Activated naive CD8-positive, alpha-beta T cell treated with anti-CD3 and anti-CD28 coated beads, Interleukin-2, amount 50 U/mL, for 24 hours (primary cell): ENCODE data around the gene HOXA2.
A peak's percentile ranks its signal among the peaks of the same experiment; 100 is the strongest.

Source experiments
- ATAC-seq: fragments of 150-1000 bp; cut with Tn5 transposase; one replicate; pipeline ENCODE4 v1.10.0; 2021
- DNase-seq: peaks from one replicate; pipeline ENCODE4 v3.0.0; 2021
- H3K27ac Mint-ChIP-seq: one replicate; pipeline ENCODE4 v1.8.0; 2021; ENCODE audit warnings: mild to moderate bottlenecking, mixed read lengths
- H3K27me3 Mint-ChIP-seq: one replicate; pipeline ENCODE4 v1.8.0; 2021; ENCODE audit warnings: mixed read lengths
- H3K36me3 Mint-ChIP-seq: one replicate; pipeline ENCODE4 v1.8.0; 2021; ENCODE audit warnings: low read depth, mixed read lengths
- H3K4me1 Mint-ChIP-seq: one replicate; pipeline ENCODE4 v1.8.0; 2021; ENCODE audit warnings: mixed read lengths
- H3K4me3 Mint-ChIP-seq: one replicate; pipeline ENCODE4 v1.8.0; 2021; ENCODE audit warnings: mild to moderate bottlenecking, moderate library complexity, mixed read lengths
- H3K9me3 Mint-ChIP-seq: one replicate; pipeline ENCODE4 v1.8.0; 2021; ENCODE audit warnings: mixed read lengths

HOXA2 gene

DNA sequence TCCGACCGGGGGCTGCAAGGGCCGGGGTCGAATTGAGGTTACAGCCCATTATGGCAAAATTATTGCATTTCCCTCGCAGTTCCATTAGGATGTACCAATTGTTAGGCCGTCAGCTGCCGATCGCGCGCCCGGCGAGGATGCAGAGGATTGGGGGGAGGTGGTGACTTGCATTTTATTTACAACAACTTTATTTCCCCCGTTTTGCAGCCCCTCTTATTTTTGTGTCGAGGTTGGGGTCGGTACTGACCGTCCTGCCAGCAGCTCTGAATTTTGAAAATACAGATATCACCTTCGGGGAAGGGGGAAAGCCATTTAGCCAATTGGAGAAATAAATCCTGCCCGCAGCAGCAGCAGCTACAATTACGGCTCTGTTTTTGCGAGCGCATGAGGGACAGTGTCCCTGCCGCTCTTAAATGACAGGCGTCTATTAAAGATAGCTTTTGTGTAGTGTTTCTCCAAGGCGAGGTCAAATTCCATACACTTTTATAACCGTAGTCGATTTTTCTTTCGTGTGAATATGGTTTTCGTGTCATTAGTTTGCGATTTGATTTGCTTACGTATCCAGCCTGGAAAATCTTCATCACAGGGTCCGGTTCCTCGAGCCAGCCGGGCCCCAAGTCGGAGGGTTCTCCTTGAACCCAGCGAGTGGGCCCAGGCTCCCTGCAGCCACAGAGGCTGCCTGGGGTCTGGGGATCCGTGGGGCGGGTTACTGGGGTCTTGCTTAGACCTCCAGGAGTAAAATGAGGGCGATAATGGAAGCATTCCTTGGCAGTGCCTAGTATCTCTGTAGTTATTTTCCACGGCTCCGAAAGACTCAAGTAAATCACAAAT is 41.7 kb upstream of the HOXA2 start:
- Mint-ChIP-seq H3K9me3 (no peaks in the 10 kb centered on the region), H3K36me3 (no peaks in the 10 kb centered on the region), H3K27ac (no peak overlapping the region), H3K4me3 (no peak overlapping the region), H3K4me1 (peaks cover 8% of the 10 kb centered on the region), H3K27me3 (peaks cover 48% of the 10 kb centered on the region)
- DNase-seq = no peak
- ATAC-seq = no peak

- Mint-ChIP-seq H3K36me3 (no peaks in the 10 kb centered on the region), H3K4me1 (peaks cover 5% of the 10 kb centered on the region), H3K9me3 (no peaks in the 10 kb centered on the region), H3K27me3 (peaks cover 47% of the 10 kb centered on the region), H3K4me3 (no peak within 1 kb of the TSS), H3K27ac (no peak within 1 kb of the TSS)
- ATAC-seq = no peak
- DNase-seq = no peak
Observed at GRCh38 chr7:27143023-27143949, 40.8 kb upstream of the HOXA2 start, which contains the start of gene HOXA5. Gene HOXA5 (minus strand): TSS chr7:27143681. CDS start chr7:27143607, 74 bp downstream.

- H3K4me3 Mint-ChIP-seq = no peak overlapping the region
- H3K27ac Mint-ChIP-seq = no peak overlapping the region
- DNase-seq = no peak
- no peaks in the 10 kb centered on the region for H3K36me3 Mint-ChIP-seq
- peaks cover 50% of the 10 kb centered on the region for H3K27me3 Mint-ChIP-seq
- ATAC-seq = no peak
- H3K4me1 Mint-ChIP-seq = peaks cover 2% of the 10 kb centered on the region
- H3K9me3 Mint-ChIP-seq = no peaks in the 10 kb centered on the region
Observed at GRCh38 chr7:27142580-27143022, 40.1 kb upstream of the HOXA2 start.

- Mint-ChIP-seq H3K9me3 (no peaks in the 10 kb centered on the region), H3K36me3 (no peaks in the 10 kb centered on the region), H3K4me1 (peaks cover 4% of the 10 kb centered on the region), H3K27me3 (peaks cover 49% of the 10 kb centered on the region), H3K27ac (no peak overlapping the region), H3K4me3 (no peak overlapping the region)
- ATAC-seq (no peak), DNase-seq (no peak)
Observed at GRCh38 chr7:27141923-27142579, 39.6 kb upstream of the HOXA2 start.

GRCh38 chr7:27141137-27141922 is 38.8 kb upstream of the HOXA2 start:
- Mint-ChIP-seq H3K4me1 (peaks cover 4% of the 10 kb centered on the region), H3K27ac (no peak overlapping the region), H3K27me3 (peaks cover 47% of the 10 kb centered on the region), H3K4me3 (no peak overlapping the region), H3K9me3 (no peaks in the 10 kb centered on the region), H3K36me3 (no peaks in the 10 kb centered on the region)
- no peak for ATAC-seq
- DNase-seq = no peak

- no peak for ATAC-seq
- Mint-ChIP-seq H3K27ac (no peak overlapping the region), H3K9me3 (no peaks in the 10 kb centered on the region), H3K27me3 (peaks cover 52% of the 10 kb centered on the region), H3K36me3 (no peaks in the 10 kb centered on the region), H3K4me1 (peaks cover 11% of the 10 kb centered on the region), H3K4me3 (no peak overlapping the region)
- no peak for DNase-seq
Observed at GRCh38 chr7:27140126-27140857, 37.8 kb upstream of the HOXA2 start.

DNA sequence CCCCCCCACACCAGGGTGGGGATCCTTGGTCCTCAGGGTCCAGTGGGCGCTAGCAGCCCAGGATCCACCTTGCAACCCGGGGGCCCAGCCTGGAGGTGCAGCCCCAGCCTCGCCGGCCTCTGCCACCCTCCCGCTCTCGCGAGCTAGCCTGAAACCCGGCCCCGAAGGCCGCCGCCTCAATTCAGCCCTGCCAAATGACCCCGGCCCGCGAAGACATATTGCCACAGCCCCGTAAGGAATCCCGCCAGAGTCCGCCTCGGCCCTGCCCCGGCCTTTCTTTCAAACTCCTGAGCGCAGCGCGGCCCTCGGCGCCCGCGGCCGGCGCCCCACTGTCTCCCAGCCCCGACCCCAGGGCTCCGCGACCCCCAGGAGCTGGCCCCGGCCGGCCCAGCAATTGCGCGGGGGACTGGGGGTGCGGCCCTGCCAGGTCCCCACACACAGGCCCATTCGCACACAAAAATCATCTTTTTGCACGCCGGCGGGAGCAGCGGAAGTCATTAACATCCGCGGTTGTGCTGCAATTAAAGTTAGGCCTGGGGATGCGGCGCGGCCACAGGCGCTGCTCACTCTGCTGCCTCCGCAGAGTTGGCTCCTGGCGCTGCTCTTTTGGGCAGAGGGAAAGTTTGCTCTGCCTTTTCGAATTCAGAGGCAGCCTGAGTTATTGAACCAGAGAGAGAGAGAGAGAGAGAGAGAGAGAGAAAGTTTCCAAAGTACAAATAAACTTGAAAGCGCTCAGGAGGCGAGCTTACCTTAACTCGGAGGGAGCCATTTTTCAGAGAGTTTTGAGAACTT is 37.0 kb upstream of the HOXA2 start:
- Mint-ChIP-seq H3K27ac (no peak overlapping the region), H3K27me3 (peaks cover 49% of the 10 kb centered on the region), H3K36me3 (no peaks in the 10 kb centered on the region), H3K4me1 (peaks cover 19% of the 10 kb centered on the region), H3K4me3 (no peak overlapping the region), H3K9me3 (no peaks in the 10 kb centered on the region)
- ATAC-seq (no peak), DNase-seq (no peak)

GRCh38 chr7:27138985-27139333 is 36.5 kb upstream of the HOXA2 start:
- H3K9me3 Mint-ChIP-seq = no peaks in the 10 kb centered on the region
- peaks cover 48% of the 10 kb centered on the region for H3K27me3 Mint-ChIP-seq
- H3K27ac Mint-ChIP-seq = no peak overlapping the region
- H3K36me3 Mint-ChIP-seq = no peaks in the 10 kb centered on the region
- peaks cover 24% of the 10 kb centered on the region for H3K4me1 Mint-ChIP-seq
- no peak for DNase-seq
- ATAC-seq = no peak
- H3K4me3 Mint-ChIP-seq = no peak overlapping the region

DNA sequence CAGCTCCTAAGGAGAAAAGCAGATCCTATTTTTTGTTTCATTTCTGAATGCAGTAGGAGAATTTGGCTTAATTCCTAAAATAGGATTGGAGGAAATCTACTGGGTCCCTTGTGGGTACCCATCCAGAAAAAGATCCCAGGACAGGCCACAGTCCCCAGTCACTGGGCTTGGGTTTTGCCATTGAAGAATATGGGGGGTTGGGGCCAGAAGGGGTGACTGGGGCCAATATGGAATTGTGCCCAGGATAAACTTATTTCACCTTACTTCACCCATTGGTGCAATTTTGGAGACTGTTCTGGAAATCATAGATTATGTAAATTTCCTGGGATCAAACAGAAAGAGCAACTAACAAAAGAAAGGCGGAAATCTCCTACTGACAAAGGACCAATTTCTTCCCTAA is 36.0 kb upstream of the HOXA2 start:
- no peak overlapping the region for H3K4me3 Mint-ChIP-seq
- peaks cover 50% of the 10 kb centered on the region for H3K27me3 Mint-ChIP-seq
- peaks cover 27% of the 10 kb centered on the region for H3K4me1 Mint-ChIP-seq
- no peaks in the 10 kb centered on the region for H3K36me3 Mint-ChIP-seq
- ATAC-seq (no peak), DNase-seq (no peak)
- no peaks in the 10 kb centered on the region for H3K9me3 Mint-ChIP-seq
- no peak overlapping the region for H3K27ac Mint-ChIP-seq

DNA sequence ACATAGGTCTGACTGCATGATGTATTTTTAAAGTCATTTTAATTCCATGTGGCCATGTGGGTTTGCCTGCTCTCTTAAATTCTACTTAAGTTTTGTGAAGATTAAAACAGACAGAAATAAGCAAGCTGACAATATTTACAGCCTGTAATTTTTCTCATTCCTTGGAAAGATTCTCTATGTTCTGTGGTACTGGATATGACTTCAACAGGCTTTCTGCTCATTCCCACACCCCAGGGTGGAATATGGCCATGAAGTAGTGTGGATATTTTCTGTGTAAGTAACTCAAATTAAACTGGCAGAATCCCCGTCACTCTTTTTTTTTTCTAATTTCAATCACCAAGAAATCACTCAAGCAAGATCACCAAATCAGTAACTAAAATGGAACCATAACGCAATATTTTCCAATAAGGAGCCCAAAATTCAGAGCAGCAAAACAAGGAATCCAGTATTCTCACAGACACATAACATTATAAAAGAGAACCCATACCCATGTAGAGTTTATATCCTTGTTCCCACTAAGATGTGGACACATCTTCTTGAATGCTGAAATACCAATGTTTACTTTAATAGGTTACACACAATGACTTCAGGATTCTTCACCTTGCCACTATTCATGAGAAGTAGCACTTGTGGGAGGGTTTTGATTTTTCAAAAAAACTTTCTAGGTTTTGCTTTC is 35.3 kb upstream of the HOXA2 start:
- Mint-ChIP-seq H3K9me3 (no peaks in the 10 kb centered on the region), H3K4me3 (no peak overlapping the region), H3K4me1 (peaks cover 29% of the 10 kb centered on the region), H3K27ac (no peak overlapping the region), H3K27me3 (peaks cover 56% of the 10 kb centered on the region), H3K36me3 (no peaks in the 10 kb centered on the region)
- DNase-seq (no peak), ATAC-seq (no peak)

DNA sequence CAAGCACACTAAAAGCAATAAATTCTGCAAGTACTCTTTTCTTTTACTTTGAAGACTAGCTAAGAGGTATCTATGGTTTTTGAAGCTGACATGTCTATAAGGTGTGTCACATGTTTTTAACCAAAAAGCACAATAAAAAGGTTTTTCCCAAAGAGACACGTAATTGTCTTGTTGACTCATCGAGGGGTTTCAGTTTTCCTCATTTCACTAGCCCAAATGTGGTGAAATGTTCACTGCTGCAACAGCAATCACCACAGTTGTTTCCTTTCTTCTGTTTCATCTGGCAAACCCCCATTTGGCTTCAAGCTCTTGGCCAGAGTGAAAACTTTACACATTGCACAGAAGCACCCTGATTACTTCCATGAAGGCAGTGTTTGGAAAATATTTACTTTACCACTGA is 31.9 kb upstream of the HOXA2 start:
- ATAC-seq (peak; percentile 68), DNase-seq (no peak)
- Mint-ChIP-seq H3K9me3 (no peaks in the 10 kb centered on the region), H3K36me3 (no peaks in the 10 kb centered on the region), H3K4me1 (peaks cover 32% of the 10 kb centered on the region), H3K27ac (no peak overlapping the region), H3K4me3 (no peak overlapping the region), H3K27me3 (peaks cover 64% of the 10 kb centered on the region)

- H3K27me3 Mint-ChIP-seq = peaks cover 65% of the 10 kb centered on the region
- H3K27ac Mint-ChIP-seq = no peak overlapping the region
- no peak for DNase-seq
- ATAC-seq = no peak
- H3K9me3 Mint-ChIP-seq = no peaks in the 10 kb centered on the region
- H3K36me3 Mint-ChIP-seq = no peaks in the 10 kb centered on the region
- peaks cover 32% of the 10 kb centered on the region for H3K4me1 Mint-ChIP-seq
- H3K4me3 Mint-ChIP-seq = no peak overlapping the region
Observed at GRCh38 chr7:27133409-27134231, 31.1 kb upstream of the HOXA2 start.
